Endothelial cell (in vitro differentiated cells): ENCODE data around the gene GPR137C. TPM values are rescaled to one million over a fixed set of nuclear protein-coding genes. Genes with fewer than 3 reads are reported as not detected.

Source experiments
- DNase-seq: peaks from one replicate; pipeline ENCODE4 v3.0.0; 2021; ENCODE audit warnings: low spot score
- H3K27ac Mint-ChIP-seq: one replicate; pipeline ENCODE4 v1.8.0; 2021; ENCODE audit warnings: mixed read lengths, inconsistent platforms; ENCODE audit not compliant: unreplicated experiment
- H3K27me3 Mint-ChIP-seq: one replicate; pipeline ENCODE4 v1.8.0; 2021; ENCODE audit warnings: mild to moderate bottlenecking, moderate library complexity, mixed read lengths, inconsistent platforms; ENCODE audit not compliant: unreplicated experiment
- H3K36me3 Mint-ChIP-seq: one replicate; pipeline ENCODE4 v1.8.0; 2021; ENCODE audit warnings: mild to moderate bottlenecking, low read depth, mixed read lengths, inconsistent platforms; ENCODE audit not compliant: unreplicated experiment
- H3K4me1 Mint-ChIP-seq: one replicate; pipeline ENCODE4 v1.8.0; 2021; ENCODE audit warnings: mild to moderate bottlenecking, mixed read lengths, inconsistent platforms; ENCODE audit not compliant: unreplicated experiment
- H3K4me3 Mint-ChIP-seq: one replicate; pipeline ENCODE4 v1.8.0; 2021; ENCODE audit warnings: mild to moderate bottlenecking, mixed read lengths, inconsistent platforms; ENCODE audit not compliant: unreplicated experiment
- H3K9me3 Mint-ChIP-seq: one replicate; pipeline ENCODE4 v1.8.0; 2021; ENCODE audit warnings: mixed read lengths, inconsistent platforms; ENCODE audit not compliant: unreplicated experiment
- CTCF ChIP-seq: fragments of 200-600 bp; sonication (generic); IDR thresholded peaks from one replicate; pipeline ENCODE4 v1.5.0; 2021; ENCODE audit warnings: antibody characterized with exemption; ENCODE audit not compliant: unreplicated experiment
- total RNA-seq: library from RNA; stranded (reverse); fragmentation: NEBNext Ultra II Directional; extraction: Animal tissue kit (Norgen Biotek cat#: 25700); gene quantifications from one replicate; pipeline ENCODE4 v1.2.1, GENCODE V29; 2021; ENCODE audit not compliant: unreplicated experiment

GPR137C gene
- total RNA-seq, 1 donor from 2014 or later = 3.3 TPM

GRCh38 chr14:52596320-52596719 lies 43.7 kb downstream of the GPR137C start:
- Mint-ChIP-seq H3K9me3 (peaks cover 5% of the 10 kb centered on the region), H3K4me1 (no peaks in the 10 kb centered on the region), H3K36me3 (peaks cover 4% of the 10 kb centered on the region), H3K4me3 (no peak overlapping the region), H3K27me3 (no peaks in the 10 kb centered on the region), H3K27ac (no peak overlapping the region)
- no peak for DNase-seq
- no peak for TF ChIP-seq CTCF

- no peaks in the 10 kb centered on the region for H3K27me3 Mint-ChIP-seq
- DNase-seq = no peak
- no peaks in the 10 kb centered on the region for H3K4me1 Mint-ChIP-seq
- TF ChIP-seq CTCF = no peak
- H3K4me3 Mint-ChIP-seq = no peak overlapping the region
- H3K27ac Mint-ChIP-seq = no peak overlapping the region
- H3K36me3 Mint-ChIP-seq = peaks cover 4% of the 10 kb centered on the region
- H3K9me3 Mint-ChIP-seq = peaks cover 5% of the 10 kb centered on the region
These were observed 44.2 kb downstream of the GPR137C start for GRCh38 chr14:52596861-52597260.

DNA sequence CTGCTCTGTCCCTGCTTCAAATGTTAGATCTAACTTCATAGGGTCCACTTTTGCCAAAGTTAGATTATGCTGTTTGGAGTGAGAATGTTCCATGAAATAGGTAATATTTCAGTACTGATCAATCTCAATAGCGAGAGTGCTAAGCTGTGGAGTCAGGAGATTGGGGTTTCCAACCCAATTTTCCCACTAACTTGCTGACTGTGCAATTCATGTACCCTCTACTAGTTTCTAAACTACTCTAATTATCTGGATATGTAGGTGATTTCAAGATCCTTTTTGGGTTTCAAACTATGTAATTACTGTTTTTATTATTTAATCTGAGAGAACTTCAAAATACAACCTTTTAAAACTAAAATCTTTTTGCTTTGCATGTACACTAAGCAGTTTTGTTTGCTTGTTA lies 45.9 kb downstream of the GPR137C start:
- Mint-ChIP-seq H3K4me3 (no peak overlapping the region), H3K9me3 (peaks cover 5% of the 10 kb centered on the region), H3K27ac (no peak overlapping the region), H3K36me3 (peaks cover 4% of the 10 kb centered on the region), H3K27me3 (no peaks in the 10 kb centered on the region), H3K4me1 (peaks cover 3% of the 10 kb centered on the region)
- DNase-seq = no peak
- no peak for TF ChIP-seq CTCF

DNA sequence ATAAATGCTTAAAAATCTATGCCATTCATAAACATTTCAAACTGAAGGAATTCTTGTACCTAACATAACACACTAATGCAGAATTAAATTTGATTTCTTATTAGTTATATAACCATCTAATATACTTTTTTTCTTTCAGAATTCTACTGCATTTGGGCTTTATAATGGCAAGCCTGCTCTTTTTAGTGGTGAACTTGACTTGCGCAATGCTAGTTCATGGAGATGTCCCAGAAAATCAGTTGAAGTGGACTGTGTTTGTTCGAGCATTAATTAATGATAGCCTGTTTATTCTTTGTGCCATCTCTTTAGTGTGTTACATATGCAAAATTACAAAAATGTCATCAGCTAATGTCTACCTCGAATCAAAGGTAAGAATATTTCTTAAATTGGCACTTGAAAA lies 47.3 kb downstream of the GPR137C start:
- Mint-ChIP-seq H3K9me3 (peaks cover 7% of the 10 kb centered on the region), H3K27me3 (no peaks in the 10 kb centered on the region), H3K4me1 (peaks cover 3% of the 10 kb centered on the region), H3K36me3 (peaks cover 4% of the 10 kb centered on the region), H3K4me3 (no peak overlapping the region), H3K27ac (no peak overlapping the region)
- no peak for DNase-seq
- TF ChIP-seq CTCF = no peak

DNA sequence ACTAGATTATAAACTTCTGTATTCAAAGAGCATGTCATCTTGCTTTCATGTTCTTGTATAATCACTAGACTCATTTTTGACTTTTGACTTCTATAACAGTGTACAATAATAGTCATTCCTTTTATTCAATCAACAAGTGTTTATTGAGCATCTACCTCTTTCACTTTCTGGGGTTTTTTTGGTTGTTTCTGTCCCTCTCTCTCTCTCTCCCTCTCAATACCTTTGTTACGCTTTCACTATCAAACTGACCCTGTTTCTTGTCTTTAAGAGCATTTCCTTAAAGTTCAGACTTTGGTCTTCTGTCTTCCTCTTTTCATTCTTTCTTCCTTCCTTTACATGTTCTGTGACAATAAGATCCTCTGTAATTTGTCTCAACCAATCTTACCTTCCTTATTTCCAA lies 49.5 kb downstream of the GPR137C start:
- H3K27ac Mint-ChIP-seq = no peak overlapping the region
- DNase-seq = no peak
- peaks cover 3% of the 10 kb centered on the region for H3K4me1 Mint-ChIP-seq
- no peak for TF ChIP-seq CTCF
- H3K4me3 Mint-ChIP-seq = no peak overlapping the region
- H3K9me3 Mint-ChIP-seq = peaks cover 5% of the 10 kb centered on the region
- no peaks in the 10 kb centered on the region for H3K27me3 Mint-ChIP-seq
- peaks cover under 1% of the 10 kb centered on the region for H3K36me3 Mint-ChIP-seq
